HG03103 (cell line): ENCODE measurements around the gene BABAM1.

Experiments used
- ATAC-seq: cut with Tn5 transposase; IDR thresholded peaks from one replicate; pipeline ENCODE4 v1.9.1; 2021; ENCODE audit warnings: low read depth; ENCODE audit not compliant: unreplicated experiment

Gene BABAM1

DNA sequence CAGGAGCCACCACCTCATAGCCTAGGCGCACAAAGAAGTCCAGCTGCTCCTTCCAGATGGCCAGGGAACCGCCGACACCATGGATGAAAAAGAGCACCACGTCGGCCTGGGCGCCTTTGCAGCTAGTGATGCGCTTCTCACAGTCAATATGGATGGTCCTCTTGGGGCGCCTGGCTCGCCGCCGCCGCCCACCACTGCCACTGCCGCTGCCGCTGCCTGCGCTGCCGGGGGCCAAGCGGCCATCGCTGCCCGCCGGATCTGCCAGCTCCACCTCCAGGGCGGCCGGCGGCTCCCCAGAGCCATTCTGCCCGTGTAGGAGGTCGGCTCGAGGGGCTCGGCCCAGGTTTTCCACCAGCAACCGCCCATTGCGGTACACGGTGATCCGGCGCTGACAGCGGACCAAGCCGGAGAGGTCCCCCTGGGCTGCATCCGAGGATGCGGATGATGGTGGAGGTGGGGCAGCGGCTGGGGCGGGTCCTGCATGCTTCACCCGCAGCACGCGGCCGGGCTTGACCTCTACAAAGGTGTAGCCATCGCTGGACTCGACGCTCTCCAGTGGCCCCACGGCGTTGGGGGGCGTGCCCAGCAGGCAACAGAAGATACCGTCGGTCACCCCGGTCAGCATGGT, 33.9 kb downstream of the BABAM1 start:
- no peak for ATAC-seq

DNA sequence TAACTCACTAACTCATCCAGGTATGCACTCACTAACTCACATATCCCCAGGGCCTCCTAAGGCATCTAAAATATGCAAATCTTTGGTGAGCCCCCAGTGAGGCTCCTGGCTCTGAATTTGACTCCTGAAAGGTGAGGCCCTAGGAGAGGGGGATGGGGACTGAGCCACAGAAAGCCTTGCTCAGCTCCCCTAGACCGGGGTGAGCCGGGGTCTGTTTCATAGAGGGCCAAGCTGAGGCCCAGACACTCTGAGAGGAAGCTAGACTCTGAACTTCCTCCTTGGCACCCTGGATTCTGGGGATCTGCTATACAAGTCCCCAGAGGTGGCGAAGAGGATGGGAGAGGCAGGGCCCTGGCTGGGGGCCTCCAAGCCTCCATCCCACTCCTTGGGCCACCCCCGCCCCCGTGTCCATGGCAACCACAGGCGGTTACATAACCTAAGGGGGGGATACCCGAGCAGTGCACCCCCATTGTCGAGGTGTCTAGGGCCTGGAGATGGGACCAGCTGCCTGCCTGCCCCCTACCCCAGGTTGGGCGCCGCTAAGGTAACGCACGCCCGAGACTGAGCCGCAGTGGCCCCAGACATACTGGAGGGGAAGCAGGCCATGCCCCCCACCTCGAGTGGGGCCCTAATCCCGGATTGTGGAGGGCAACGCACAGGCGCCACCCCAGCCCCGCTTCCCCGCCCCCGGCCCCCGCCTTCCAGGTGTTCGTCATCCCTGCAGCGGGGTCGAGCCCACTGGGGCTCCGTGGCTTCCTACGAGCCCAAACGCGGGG, 35.3 kb downstream of the BABAM1 start:
- no peak for ATAC-seq

DNA sequence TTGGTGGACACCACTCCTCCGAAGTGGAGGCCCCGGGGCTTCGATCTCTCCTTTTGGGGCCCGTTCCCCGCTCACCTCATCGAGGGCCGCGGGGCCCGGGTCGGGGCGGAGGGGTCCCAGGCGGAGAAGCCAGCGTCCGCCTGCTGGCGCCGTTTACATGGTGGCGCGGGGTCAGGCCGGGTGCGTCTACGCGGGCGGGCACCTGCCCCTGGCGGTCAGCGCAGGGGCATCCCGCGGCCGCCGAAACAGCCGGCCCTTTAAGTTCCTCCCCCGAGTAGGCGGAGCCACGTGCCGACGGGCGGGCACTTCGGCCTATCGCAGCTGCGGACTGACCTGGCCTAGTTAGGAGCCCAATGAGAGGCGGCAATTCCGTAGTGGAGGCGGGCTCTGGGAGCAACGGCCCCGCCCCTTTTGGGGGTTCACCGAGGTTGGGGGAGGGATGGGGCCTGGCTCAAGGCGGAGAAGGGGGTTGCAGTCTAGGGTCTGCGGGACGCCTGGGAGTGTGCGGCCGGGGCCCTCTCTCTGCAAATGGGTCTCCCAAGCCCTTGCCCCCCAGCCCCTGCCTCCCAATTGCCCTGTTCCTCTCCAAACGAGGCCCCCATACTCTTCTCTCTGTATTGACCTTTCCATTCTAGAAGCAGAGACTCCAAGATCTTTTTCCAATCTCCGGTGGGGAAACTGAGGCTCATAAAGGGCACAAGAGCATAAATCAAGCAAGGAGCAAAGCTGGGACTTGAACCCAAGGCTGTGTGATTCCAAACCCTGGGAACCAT, 36.1 kb downstream of the BABAM1 start, which contains the start of gene ABHD8:
TSS of gene ABHD8 (minus strand) at position 259 of the 773 bp plus-strand sequence. CDS start 1,809 bp downstream, outside the sequence.
- ATAC-seq: peak; percentile 62

DNA sequence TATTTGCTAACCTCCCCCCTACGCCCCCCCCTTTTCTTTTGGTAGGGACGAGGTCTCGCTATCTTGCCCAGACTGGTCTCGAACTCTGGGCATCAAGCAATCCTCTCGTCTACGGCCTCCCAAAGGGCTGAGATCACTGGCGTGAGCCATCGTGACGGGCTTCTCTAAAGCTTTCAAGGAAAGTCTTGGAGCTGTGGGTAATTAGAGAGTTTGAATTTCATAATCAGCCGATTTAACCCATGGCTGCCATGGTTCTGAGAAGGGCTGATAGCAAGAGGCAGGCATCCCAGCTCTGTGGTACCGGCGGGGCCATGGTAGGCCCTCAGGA, 36.7 kb downstream of the BABAM1 start:
- ATAC-seq: no peak

DNA sequence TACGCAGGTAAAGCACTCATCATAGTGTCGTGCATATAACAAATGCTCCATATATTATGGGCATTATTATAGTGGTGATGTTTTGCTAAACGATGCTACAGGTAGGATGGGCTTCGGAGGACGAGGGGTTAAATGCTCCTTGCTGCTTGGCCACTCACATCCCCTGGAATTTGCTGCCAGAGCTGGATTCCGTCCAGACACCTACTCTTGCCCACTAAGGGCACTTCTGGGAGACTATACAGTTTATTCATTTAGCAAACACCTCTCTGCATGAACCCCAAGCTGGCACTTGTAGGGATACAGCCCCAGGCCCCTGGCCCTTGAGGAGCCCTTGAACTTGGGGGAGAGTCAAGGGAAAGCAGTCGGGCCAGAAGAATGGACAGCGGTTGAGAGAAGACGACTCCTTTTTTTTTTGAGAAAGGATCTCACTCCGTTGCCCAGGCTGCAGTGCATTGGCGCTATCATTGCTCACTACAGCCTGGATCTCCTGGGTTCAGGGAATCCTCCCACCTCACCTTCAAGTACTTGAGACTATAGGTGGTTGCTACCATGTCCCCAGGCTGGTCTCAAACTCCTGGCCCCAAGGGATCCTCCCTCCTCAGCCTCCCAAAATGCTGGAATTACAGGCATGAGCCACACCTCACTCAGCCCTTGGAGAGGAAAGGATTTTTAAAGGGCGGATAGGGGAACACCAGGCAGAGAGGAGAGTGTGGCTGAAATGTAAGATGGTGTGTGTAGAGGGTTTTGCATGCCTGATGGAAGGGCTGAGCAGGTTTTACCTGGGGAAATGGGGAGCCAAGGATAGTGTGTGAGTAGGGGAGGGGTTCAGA, 37.4 kb downstream of the BABAM1 start:
- ATAC-seq: no peak

DNA sequence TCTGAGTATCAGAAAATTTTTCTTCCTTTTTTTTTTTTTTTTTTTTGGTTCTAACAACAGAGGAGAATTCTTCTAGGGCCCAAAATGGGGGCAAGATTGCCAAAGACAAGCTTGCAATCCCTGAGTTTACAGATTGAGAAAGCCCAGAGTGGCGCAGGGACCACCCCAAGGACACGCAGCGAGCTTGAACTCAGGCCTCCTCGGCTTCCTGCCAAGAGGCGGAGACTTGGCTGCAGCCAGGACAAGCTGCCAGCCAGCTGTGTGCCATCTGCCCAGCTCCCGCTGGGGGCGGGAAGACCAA, 37.9 kb downstream of the BABAM1 start:
- no peak for ATAC-seq

DNA sequence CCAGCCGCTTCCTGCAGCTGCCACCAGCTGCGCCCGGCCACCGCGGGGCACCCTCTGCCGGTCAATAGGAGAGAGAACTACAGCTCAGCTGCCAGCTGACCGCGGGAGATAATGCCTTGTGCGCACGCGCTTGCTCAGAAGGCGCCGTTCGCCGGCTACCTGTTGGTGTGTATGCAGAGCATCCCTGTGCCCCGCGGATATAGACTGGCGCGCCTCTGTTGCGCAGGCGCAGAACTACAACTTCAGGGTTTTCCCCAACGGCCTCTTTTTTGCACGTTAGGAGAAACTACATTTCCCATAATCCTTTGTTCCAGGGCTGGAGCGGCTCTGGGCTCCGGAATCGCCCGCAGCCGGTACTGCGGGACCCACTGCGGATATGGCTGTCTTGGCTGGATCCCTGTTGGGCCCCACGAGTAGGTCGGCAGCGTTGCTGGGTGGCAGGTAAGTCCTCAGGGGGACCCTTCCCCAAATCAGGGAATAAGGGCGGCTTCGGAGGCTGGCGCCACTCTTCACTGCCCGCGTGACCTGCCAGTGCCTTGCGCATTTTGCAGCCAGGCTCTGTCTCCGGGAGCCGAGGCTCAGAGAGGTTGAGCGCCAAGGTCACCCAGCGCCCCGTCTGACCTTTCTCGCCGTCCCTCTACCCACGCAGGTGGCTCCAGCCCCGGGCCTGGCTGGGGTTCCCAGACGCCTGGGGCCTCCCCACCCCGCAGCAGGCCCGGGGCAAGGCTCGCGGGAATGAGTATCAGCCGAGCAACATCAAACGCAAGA, 38.5 kb downstream of the BABAM1 start, which contains the start of gene MRPL34:
TSS of gene MRPL34 (plus strand) at position 356 of the 768 bp plus-strand sequence. CDS start at position 377, 21 bp downstream.
- ATAC-seq: peak; percentile 43

DNA sequence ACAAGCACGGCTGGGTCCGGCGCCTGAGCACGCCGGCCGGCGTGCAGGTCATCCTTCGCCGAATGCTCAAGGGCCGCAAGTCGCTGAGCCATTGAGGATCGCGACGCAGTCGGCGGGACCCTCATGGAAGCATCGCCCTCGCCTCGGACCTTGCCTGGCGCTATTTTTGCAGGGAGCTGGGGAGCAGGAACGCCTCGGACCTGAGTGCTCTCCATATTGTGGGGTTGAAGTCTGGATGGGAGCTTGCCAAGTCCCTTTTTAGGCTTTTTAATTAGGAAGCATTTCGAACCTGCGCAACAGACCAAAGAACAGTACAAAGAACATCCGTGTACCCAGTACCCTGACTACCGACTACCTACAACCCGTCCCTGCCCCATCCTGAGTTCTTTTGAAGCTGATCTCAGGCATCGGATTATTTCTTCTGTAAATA, 39.1 kb downstream of the BABAM1 start:
- ATAC-seq: no peak

DNA sequence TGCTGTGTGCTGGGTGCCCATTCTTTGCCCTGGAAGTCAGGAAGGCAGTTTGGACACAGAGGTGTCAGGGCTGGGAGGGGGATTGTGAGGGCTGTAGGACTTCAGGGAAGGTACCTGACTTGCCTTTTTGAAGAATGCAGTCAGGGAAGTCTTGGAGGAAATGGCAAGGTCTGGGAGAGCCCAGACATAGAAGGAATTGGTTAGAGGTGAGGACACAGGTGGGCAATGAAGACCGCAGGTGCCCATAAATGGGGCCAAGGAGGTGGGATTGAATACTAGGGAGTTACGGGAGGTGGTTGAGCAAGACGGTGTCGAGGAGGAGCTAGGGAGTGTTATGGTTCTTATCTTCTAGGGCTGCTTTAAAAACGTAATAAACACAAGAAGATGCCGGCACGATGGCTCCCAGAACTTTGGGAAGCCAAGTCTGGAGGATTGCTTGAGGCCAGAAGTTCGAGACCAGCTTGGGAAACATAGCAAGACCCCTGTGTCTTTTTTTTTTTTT, 40.7 kb downstream of the BABAM1 start:
- ATAC-seq: no peak

DNA sequence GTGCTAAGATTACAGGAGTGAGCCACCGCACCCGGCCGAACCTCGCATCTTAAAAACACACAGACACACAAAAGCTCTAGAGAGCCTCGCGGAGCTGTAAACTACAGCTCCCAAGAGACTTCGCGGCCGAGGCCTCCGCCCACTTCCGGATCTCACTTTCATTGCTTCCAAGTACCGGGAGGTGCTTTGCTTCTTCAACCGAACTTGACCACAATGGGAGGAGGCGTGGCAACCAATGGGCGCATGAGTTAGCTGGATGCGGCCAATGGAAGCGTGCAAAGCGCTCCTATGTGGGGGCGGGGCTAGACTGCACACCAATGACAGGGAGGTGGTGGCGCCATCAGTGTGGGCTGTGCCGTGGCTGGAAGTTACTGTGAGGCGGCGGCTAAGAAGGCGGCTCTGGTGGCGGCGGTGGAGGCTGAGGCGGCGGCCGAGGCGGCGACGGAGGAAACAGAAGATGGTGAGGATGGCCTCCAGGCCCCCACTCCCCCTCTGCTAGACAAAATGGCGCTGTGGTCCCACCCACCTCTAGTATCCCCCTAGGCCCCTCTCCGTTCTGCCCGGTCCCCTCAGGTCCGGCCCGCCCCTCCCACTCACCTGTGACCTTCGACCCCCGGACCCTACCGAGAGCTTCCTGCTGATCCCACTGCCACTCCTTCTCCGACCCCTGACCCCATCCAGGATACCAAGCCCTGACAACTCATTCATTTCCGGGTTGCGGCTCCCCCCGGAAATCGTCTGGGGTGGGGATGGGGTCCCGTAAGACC, 42.1 kb downstream of the BABAM1 start, which contains the start of gene DDA1:
TSS of gene DDA1 (plus strand) at position 366 of the 767 bp plus-strand sequence. CDS start at position 458, 92 bp downstream.
- ATAC-seq: peak; percentile 52

DNA sequence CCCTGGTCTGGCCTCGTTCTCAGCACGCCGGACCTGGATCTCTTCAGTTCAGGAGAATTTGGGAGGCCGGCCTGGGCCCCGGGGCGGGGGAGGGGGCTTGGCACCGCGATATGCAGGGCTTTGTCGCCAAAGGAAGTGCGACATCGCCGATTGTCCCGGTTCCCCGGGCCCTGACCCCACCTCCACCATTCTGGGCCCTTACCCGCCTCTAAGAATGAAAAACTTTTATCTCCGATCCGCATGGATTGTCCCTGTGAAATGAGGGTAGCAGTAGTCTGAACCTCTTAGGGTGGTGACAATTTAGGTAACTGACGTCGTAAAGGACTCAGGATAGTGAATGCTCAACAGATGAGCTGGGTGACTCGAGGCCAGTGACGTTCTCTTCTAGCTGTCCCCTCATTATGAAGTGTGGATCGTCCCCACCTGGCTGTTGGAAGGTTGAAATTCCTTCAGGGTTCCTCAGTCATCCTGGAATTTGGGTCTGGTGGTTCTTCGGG, 42.8 kb downstream of the BABAM1 start:
- no peak for ATAC-seq

DNA sequence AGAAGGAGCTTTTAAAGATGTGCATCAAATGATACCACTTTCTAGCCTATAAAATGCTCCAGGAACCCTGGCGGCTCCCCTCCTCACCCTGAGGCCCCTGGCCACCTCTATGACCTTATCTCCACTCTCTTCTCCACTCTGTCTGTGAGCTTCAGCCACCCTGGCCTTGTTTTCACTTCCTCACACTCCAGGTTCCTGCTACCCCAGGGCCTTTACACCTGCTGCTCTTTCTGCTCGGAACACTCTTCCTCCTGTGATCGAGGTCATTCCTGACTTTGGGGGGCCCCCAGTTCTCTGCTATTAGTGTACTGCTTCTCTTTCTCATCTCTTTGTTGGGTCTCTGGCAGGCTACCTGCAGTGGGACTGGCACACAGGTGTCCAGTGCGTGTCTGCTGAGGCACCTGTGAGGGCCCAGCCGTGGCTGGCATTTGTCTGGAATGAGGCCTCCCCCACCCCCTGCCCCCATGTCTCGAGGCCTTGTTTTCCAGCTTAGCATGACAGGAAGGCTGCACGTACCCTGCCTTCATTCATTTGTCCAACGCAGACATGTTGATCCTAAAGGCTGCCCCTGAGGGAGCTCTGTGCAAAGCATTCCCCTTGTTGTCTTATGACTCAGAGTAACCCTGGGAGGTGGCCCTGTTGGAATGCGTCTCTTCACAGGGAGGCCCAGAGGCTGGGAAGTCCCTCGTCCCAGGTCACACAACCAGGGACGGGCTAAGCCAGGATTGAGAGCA, 44.4 kb downstream of the BABAM1 start:
- ATAC-seq: no peak

DNA sequence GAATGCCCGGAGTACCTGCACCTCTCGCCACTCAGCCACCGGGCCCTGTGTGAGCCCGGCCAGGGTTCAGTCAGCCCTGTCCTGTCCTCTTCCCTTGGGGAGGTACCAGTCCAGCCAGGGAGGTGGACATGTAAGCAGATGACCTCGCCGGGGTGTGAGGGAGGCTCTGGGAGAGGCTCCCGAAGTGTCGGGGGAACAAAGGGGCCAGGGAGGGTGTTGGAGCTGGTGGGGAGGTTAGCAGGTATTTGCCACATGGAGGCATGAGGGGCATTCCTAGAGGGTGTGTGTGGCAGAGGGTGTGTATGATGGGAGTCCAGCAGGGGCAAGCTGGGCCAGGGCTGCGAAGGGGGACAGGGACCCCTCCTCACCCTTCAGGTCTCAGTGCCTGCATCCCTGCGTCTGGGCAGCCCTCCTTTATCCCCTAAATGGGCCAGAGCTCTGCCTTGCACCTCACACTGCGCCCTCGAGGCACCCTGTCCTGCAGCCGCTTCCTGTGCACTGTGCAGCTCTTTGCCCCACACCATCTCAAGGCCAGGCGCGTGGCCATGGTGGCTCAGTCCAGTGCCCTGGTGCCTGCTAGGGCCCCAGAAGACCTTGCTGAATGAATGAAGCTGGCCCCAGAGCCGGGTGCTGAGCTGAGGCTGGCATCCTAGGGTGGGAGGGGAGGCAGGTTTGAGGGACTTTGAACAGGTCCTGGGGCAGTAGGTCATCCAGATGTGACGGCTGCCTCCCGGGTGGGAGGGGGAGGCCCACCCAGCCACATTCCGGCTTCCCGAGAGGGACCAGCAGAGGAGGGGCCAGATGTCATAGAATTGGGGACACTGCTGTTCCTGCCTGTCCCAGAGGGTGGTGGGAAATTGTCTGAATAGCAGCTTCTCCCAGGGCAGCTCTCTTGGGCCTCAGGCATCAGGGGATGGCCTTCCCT, 45.2 kb downstream of the BABAM1 start:
- ATAC-seq: no peak

DNA sequence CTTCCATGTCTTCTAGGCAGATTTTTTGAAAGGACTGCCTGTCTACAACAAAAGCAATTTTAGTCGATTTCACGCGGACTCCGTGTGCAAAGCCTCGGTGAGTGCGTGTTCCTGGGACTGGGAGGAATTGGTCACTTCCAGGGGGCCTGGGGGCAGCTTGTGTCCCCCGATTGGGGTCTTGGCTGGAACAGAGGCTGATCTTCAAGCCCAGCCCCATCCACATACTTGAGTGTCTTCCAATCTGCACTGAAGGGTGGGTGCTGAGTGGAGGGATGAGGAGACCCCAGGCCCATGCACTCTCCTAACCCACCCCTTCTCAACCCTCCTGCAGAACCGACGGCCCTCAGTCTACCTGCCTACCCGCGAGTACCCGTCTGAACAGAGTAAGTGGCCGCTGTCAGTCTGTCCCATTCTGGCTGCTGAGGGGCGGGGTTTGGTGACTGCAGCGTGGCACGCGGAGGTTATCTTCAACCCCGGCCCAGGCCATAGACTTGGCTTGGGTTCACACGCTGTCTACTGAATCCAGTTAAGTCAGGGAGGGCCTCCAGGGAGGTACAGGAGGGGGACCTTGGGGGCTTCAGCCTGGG, 46.9 kb downstream of the BABAM1 start:
- ATAC-seq: no peak

DNA sequence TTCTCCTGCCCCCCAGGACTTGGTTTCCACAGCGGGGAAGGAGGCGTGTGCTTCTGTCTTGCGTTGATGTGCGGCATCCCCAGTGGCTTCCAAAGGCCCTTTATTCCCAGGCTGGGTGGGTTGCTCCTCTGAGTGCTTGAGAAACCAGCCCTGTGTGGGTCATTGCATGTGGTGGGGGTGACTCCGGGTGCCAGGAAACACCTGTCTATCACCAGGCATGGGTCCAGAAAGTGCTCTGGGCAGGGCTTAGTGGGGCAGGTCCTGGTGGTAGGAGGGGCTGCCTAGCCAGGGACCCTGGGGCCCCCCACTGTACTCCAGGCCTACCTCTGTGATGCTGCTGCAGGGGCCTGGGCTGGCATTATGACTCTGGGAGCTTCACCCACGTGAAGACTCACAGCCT, 51.7 kb downstream of the BABAM1 start:
- ATAC-seq: no peak

DNA sequence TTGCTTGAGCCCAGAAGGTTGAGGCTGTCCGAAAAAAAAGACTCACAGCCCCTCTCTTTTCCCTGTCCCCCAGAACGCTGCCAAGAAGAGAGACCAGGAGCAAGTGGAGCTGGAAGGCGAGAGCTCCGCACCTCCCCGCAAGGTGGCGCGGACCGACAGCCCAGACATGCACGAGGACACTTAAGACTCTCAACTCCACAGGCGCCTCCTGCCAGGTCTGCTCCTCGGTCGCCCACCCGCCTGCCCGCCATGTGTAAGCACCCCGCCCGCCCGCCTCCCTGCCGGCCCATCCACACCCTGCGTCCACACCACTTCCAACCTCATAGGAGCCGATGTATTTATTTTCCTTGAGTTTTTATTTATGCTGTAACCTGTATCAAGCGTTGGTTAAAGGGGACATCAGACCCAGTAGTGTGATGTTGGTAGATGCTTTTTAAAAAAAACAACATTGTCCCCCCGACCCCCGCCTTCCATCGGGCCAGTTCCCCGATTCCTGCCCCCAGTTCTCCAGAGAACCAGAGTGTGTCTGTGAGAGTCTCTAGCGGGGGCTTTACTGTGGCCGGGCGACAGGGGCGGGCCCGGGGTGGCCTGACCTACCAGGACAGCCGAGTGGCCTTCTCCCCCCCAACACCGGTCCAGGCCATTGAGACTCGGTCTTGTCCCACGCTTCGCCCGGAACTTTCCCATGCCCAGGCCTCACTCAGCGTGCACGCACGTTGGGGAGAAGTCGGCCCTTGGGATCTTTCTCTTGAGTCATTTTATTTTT, 52.4 kb downstream of the BABAM1 start:
- no peak for ATAC-seq
